H1 (cell line): ENCODE results near the gene COLEC12.

Experiments used
- CHD2 ChIP-seq: IDR thresholded peaks from 2 replicates; pipeline ENCODE4 v1.6.1; 2012; ENCODE audit warnings: low read length, improper control_type of control experiment
- CTCF ChIP-seq, 3 experiments: IDR thresholded peaks; 1 replicate in 2 of 3; 2 replicates in 1 of 3; pipeline versions ENCODE4 v1.5.1 to v1.6.1; 2011; ENCODE audit warnings: low read length in 3 of 3, mild to moderate bottlenecking in 3 of 3, inconsistent platforms in 2 of 3, low read depth in 1 of 3, moderate library complexity in 1 of 3; ENCODE audit not compliant: insufficient read depth in 1 of 3; ENCODE audit errors: control extremely low read depth in 1 of 3
- HDAC2 ChIP-seq, 2 experiments: fragments of 300-600 bp in 1 of 2; sonication (generic) in 1 of 2; IDR thresholded peaks; 2 replicates each; pipeline ENCODE4 v1.6.1; 2011 to 2012; ENCODE audit warnings: low read depth in 2 of 2, low read length in 2 of 2, mild to moderate bottlenecking in 2 of 2, moderate library complexity in 2 of 2, borderline replicate concordance in 1 of 2, inconsistent platforms in 1 of 2
- KDM1A ChIP-seq: fragments of 200-600, 300-600 bp; sonication (generic); IDR thresholded peaks from 2 replicates; pipeline ENCODE4 v1.7.1; 2016; ENCODE audit warnings: mild to moderate bottlenecking, low read length, borderline replicate concordance
- MAX ChIP-seq: IDR thresholded peaks from 2 replicates; pipeline ENCODE4 v1.6.1; 2012; ENCODE audit warnings: inconsistent platforms
- PHF8 ChIP-seq: fragments of 200-600 bp; sonication (generic); conservative IDR thresholded peaks from 2 replicates; pipeline ENCODE4 v1.7.1; 2012; ENCODE audit warnings: low read depth, mild to moderate bottlenecking, inconsistent platforms, low read length, moderate library complexity
- POLR2A ChIP-seq, 2 experiments: IDR thresholded peaks; 1 replicate in 1 of 2; 2 replicates in 1 of 2; pipeline ENCODE4 v1.6.1; 2011; ENCODE audit warnings: low read depth in 2 of 2, low read length in 2 of 2, mild to moderate bottlenecking in 2 of 2; ENCODE audit errors: control extremely low read depth in 1 of 2
- POLR2AphosphoS5 ChIP-seq: IDR thresholded peaks from 2 replicates; pipeline ENCODE4 v1.6.1; 2011; ENCODE audit warnings: low read depth, low read length
- RAD21 ChIP-seq, 2 experiments: IDR thresholded peaks in 1 of 2; conservative IDR thresholded peaks in 1 of 2; 2 replicates each; pipeline ENCODE4 v1.6.1; 2011; ENCODE audit warnings: low read depth in 2 of 2, low read length in 2 of 2, improper control_type of control experiment in 1 of 2, inconsistent platforms in 1 of 2, mild to moderate bottlenecking in 1 of 2, moderate library complexity in 1 of 2
- RBBP5 ChIP-seq: IDR thresholded peaks from 2 replicates; pipeline ENCODE4 v1.7.1; 2012; ENCODE audit warnings: low read depth, mild to moderate bottlenecking, inconsistent platforms, low read length, moderate library complexity, borderline replicate concordance
- SP1 ChIP-seq: IDR thresholded peaks from 2 replicates; pipeline ENCODE4 v1.6.1; 2011; ENCODE audit warnings: low read depth, low read length
- TAF1 ChIP-seq: IDR thresholded peaks from 2 replicates; pipeline ENCODE4 v1.6.1; 2011; ENCODE audit warnings: mild to moderate bottlenecking, low read depth, low read length
- USF2 ChIP-seq: IDR thresholded peaks from 2 replicates; pipeline ENCODE4 v1.6.1; 2011; ENCODE audit warnings: low read length, improper control_type of control experiment
- ZNF274 ChIP-seq: IDR thresholded peaks from 2 replicates; pipeline ENCODE4 v1.7.0; 2012; ENCODE audit warnings: low read length, borderline replicate concordance; ENCODE audit errors: extremely low read depth

GRCh38 chr18:459814-460593, 40.5 kb downstream of the COLEC12 start:
- TF ChIP-seq CTCF (IDR thresholded peaks at IDR 0.05; ENCODE audit: control extremely low read depth in 1 of 3, insufficient read depth in 1 of 3, low read depth in 1 of 3, low read length in 3 of 3) (no peak), RAD21 (IDR thresholded peaks at IDR 0.05 in 1 of 2, conservative IDR thresholded peaks at IDR 0.05 in 1 of 2; ENCODE audit: low read depth in 2 of 2, low read length in 2 of 2) (no peak), RBBP5 (no peak), ZNF274 (no peak), MAX (no peak), PHF8 (no peak), POLR2AphosphoS5 (no peak), TAF1 (no peak), POLR2A (IDR thresholded peaks at IDR 0.05; ENCODE audit: control extremely low read depth in 1 of 2, low read depth in 2 of 2, low read length in 2 of 2) (no peak), USF2 (no peak), KDM1A (no peak), SP1 (no peak), CHD2 (no peak), HDAC2 (IDR thresholded peaks at IDR 0.05; ENCODE audit: borderline replicate concordance in 1 of 2, low read depth in 2 of 2, low read length in 2 of 2) (no peak)
